SU-DHL-6 (cell line): ENCODE measurements around the gene HOXA7.

Source experiments
- CTCF ChIP-seq: fragments of 200-600 bp; sonication (generic); IDR thresholded peaks from one replicate; pipeline ENCODE4 v1.5.1; 2017; ENCODE audit warnings: antibody characterized with exemption, mild to moderate bottlenecking, low read length, moderate library complexity; ENCODE audit not compliant: insufficient read depth, poor library complexity, severe bottlenecking
- EZH2phosphoT487 ChIP-seq: fragments of 200-600 bp; sonication (generic), shearing (Covaris generic); conservative IDR thresholded peaks from 2 replicates; pipeline ENCODE4 v1.6.1; 2018; ENCODE audit warnings: mild to moderate bottlenecking, antibody characterized with exemption, low read length, moderate library complexity, mixed read lengths

- TF ChIP-seq CTCF (no peak), EZH2phosphoT487 (no peak)
Observed at GRCh38 chr7:27164367-27165088, 8.1 kb upstream of the HOXA7 start.
